Stimulated activated naive B cell treated with anti-CD40 and anti-IgM and Interleukin-4, amounts not matched to agents 10 μg/mL and 1 μg/mL and 100 μg/mL, for 72 hours (primary cell): ENCODE measurements around the gene UTP14A.

Source experiments
- ATAC-seq, 2 donors: fragments of 150-1000 bp; cut with Tn5 transposase; replicated peaks; 2 replicates each; pipeline ENCODE4 v1.10.0; 2021; ENCODE audit warnings: moderate library complexity in 1 of 2
- DNase-seq: peaks from one replicate; pipeline ENCODE4 v3.0.0; 2021
- H3K27ac Mint-ChIP-seq: one replicate; pipeline ENCODE4 v1.8.0; 2022; ENCODE audit warnings: mild to moderate bottlenecking, mixed read lengths
- H3K27me3 Mint-ChIP-seq, 2 donors: one replicate each; pipeline ENCODE4 v1.8.0; 2022; ENCODE audit warnings: mixed read lengths in 2 of 2
- H3K36me3 Mint-ChIP-seq, 2 donors: one replicate each; pipeline ENCODE4 v1.8.0; 2022; ENCODE audit warnings: mixed read lengths in 2 of 2, mild to moderate bottlenecking in 1 of 2
- H3K4me1 Mint-ChIP-seq, 2 donors: one replicate each; pipeline ENCODE4 v1.8.0; 2022; ENCODE audit warnings: mixed read lengths in 2 of 2, mild to moderate bottlenecking in 1 of 2
- H3K4me3 Mint-ChIP-seq, 2 donors: one replicate each; pipeline ENCODE4 v1.8.0; 2022; ENCODE audit warnings: mild to moderate bottlenecking in 2 of 2, mixed read lengths in 2 of 2, moderate library complexity in 1 of 2
- H3K9me3 Mint-ChIP-seq, 2 donors: one replicate each; pipeline ENCODE4 v1.8.0; 2022; ENCODE audit warnings: mixed read lengths in 2 of 2, mild to moderate bottlenecking in 1 of 2

Gene UTP14A

DNA sequence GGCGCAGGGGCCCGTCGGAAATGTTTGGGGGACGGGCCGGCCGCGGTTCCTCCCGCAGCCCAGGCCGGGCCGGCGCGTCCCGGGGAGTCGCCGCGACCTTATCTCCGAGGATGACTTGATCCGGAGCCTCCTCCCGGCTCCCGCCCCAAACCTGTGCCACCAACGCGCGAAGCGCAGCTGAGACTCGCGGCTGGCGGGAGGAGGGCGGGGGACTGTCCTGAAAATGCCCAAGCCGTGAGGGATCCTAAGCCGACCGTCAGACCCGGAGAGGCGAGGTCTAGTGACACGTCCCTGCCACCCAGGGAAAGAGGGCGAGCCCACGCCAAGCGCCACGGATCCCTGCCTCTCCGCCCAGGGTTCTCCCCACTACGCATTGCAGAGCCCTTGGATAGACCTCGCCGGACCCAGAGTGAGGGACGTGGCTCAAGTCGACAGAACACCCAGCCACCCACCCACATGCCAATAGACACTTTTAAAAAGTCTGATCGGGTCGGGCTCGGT lies 26.9 kb downstream of the UTP14A start:
- peak; percentile 1 to 4 for ATAC-seq
- H3K4me3 Mint-ChIP-seq, result peak overlapping the region; percentile 76 to 84
- no peaks in the 10 kb centered on the region for H3K27me3 Mint-ChIP-seq
- DNase-seq, result no peak
- H3K4me1 Mint-ChIP-seq, result peaks cover 8 to 10% of the 10 kb centered on the region in 2 donors
- H3K27ac Mint-ChIP-seq, result peak overlapping the region; percentile 31
- peaks cover 0 to 3% of the 10 kb centered on the region in 2 donors for H3K36me3 Mint-ChIP-seq
- H3K9me3 Mint-ChIP-seq, result no peaks in the 10 kb centered on the region

DNA sequence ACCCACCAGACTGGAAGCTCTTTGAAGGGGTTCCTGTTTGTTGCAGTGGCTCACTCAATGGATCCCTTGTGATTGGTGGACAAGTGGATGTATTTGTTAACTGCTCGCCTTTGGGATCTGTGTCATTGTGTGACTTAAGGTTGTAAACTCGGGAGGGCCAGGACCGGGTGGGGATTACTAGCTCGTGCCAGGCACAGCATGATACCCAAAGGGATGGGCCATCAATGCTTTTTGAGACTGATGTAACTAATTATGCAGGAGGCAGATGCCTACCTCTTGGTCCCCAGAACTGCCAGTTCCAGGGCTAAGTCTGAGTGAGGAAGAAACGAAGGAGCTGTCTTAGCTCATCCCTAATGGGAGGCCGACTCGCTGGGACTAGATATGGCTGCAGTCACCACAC lies 27.7 kb downstream of the UTP14A start:
- H3K36me3 Mint-ChIP-seq, result peaks cover 0 to 3% of the 10 kb centered on the region in 2 donors
- no peak for DNase-seq
- no peak overlapping the region for H3K27ac Mint-ChIP-seq
- ATAC-seq, result no peak
- peaks cover 8 to 16% of the 10 kb centered on the region in 2 donors for H3K4me1 Mint-ChIP-seq
- H3K4me3 Mint-ChIP-seq, result peak overlapping the region; percentile 29 to 67
- no peaks in the 10 kb centered on the region for H3K9me3 Mint-ChIP-seq
- no peaks in the 10 kb centered on the region for H3K27me3 Mint-ChIP-seq

DNA sequence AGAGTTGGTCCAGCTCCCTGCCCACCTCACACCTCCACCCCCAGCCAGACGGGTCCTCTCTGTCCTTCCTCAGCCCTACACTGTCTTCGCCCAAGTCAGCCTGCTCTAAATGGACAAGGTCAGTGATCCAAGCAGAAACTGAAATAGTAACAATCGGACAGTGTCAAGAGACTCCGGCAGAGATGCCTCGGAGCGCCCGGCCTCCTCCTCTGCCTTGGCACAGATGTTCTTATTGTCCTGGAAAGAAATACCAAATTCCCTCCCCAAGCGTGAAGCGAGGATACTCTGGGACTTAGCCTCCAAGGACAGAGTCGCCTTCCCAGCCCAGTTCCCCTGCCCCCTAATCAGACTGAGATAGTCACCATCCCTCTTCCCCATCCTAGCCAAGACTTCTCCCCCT lies 28.5 kb downstream of the UTP14A start:
- Mint-ChIP-seq H3K27me3 (no peaks in the 10 kb centered on the region), H3K4me3 (no peak overlapping the region), H3K36me3 (peaks cover 0 to 3% of the 10 kb centered on the region in 2 donors), H3K27ac (no peak overlapping the region), H3K4me1 (peaks cover 8 to 16% of the 10 kb centered on the region in 2 donors), H3K9me3 (no peaks in the 10 kb centered on the region)
- DNase-seq, result no peak
- no peak for ATAC-seq

DNA sequence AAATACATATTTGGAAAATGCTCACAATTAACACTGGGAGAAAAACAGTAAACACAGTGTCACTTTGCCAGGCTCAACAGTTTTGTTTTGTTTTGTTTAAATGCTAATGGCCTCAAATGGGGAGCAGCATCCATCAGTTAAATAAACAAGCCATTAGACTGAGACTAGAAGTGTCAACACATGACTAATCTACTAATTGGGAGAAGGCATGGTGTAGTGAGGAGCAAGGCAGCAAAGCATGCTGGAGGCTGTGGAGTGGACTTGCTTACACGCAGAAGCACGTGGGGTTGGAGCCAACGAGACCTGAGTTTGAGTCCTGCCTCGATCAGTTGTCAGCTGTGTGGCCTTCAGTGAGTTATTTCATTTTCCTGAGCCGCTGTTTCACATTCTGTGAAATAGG lies 29.0 kb downstream of the UTP14A start:
- DNase-seq, result no peak
- peaks cover 0 to 3% of the 10 kb centered on the region in 2 donors for H3K36me3 Mint-ChIP-seq
- no peak overlapping the region for H3K27ac Mint-ChIP-seq
- no peak for ATAC-seq
- H3K4me1 Mint-ChIP-seq, result peaks cover 8 to 16% of the 10 kb centered on the region in 2 donors
- H3K9me3 Mint-ChIP-seq, result no peaks in the 10 kb centered on the region
- no peaks in the 10 kb centered on the region for H3K27me3 Mint-ChIP-seq
- no peak overlapping the region for H3K4me3 Mint-ChIP-seq

DNA sequence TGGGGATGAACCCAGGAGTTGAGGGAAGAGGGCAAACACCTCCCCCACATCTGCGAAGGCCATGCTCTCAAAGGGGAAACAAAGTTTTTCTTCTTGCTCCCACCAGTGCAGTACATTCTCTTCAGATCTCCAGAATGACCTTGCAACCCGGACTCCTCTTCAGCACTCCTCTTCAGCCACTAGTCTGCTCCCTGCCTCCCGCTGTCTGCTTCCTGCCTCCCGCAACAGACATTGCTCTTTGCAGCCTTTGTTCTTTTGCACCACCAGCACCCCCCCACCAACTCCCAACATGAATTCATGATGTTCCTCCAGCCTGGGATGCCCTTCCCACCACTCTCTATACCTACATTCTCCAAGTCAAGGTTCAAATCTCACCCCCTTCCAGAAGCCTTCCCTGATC lies 32.1 kb downstream of the UTP14A start:
- ATAC-seq (no peak), DNase-seq (no peak)
- no peak overlapping the region for H3K4me3 Mint-ChIP-seq
- no peaks in the 10 kb centered on the region for H3K27me3 Mint-ChIP-seq
- peaks cover 6 to 12% of the 10 kb centered on the region in 2 donors for H3K4me1 Mint-ChIP-seq
- H3K27ac Mint-ChIP-seq, result no peak overlapping the region
- no peaks in the 10 kb centered on the region for H3K36me3 Mint-ChIP-seq
- no peaks in the 10 kb centered on the region for H3K9me3 Mint-ChIP-seq

DNA sequence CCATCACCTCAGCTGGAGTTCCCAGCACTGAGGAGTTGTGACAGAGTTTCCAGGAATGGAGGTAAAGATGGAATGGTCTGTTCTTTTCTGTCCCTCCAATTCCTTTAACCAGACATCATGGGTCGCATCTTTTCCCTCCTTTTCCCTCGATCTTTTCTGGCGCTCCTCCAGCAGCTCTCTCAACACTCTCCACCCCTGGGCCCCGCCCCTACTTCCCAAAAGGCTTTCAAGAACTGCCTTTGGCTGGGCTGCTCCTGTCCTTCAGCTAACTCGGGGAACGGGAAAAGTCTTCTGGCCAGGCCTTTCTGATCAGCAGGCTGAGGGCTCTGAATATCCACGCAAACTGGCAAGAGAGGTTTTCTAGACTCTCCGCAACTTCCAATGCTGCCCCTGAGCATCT lies 34.0 kb downstream of the UTP14A start:
- Mint-ChIP-seq H3K4me1 (peaks cover 5 to 6% of the 10 kb centered on the region in 2 donors), H3K36me3 (no peaks in the 10 kb centered on the region), H3K27ac (no peak overlapping the region), H3K27me3 (no peaks in the 10 kb centered on the region), H3K9me3 (no peaks in the 10 kb centered on the region), H3K4me3 (no peak overlapping the region)
- no peak for ATAC-seq
- DNase-seq, result no peak

DNA sequence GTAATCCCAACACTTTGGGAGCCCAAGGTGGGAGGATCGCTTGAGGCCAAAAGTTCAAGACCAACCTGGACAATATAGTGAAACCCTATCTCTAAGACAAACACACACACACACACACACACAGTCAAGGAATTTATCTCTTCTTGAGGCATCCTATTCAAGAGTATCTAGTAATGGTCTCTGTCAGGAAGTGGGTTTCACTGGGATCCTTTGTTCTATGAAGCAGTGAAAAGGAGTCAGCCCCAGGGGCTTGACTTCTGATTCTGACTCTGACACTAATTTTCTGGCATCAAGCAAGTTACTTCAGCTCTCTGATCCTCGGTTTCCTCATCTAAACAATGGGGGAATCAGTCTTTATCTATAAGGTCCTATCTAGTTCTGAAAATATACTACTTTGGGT lies 34.8 kb downstream of the UTP14A start:
- Mint-ChIP-seq H3K27me3 (no peaks in the 10 kb centered on the region), H3K4me1 (peaks cover 5 to 6% of the 10 kb centered on the region in 2 donors), H3K9me3 (no peaks in the 10 kb centered on the region), H3K4me3 (no peak overlapping the region), H3K27ac (no peak overlapping the region), H3K36me3 (no peaks in the 10 kb centered on the region)
- ATAC-seq (no peak), DNase-seq (no peak)

DNA sequence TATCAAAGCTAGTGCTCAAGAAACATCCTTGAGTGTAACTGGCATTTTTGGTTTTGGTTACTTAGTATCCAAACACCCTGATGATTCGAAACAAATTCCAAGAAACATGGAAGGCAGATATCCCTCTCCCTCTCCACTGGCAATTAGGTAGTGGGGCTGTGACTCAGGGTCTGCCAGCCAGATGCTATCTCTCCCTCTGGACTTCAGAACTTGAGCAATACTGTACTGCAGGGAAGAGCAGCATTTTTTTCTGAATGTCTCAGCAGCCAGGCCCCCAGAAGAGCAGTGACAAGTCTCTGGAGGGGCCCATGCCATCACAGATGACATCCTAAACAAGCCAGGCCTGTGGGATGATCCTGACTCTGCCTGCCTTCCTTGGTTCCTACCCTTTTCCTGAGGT lies 39.2 kb downstream of the UTP14A start:
- H3K36me3 Mint-ChIP-seq, result no peaks in the 10 kb centered on the region
- DNase-seq (no peak), ATAC-seq (no peak)
- no peaks in the 10 kb centered on the region for H3K9me3 Mint-ChIP-seq
- no peak overlapping the region for H3K27ac Mint-ChIP-seq
- peaks cover 0 to 5% of the 10 kb centered on the region in 2 donors for H3K27me3 Mint-ChIP-seq
- no peaks in the 10 kb centered on the region for H3K4me1 Mint-ChIP-seq
- H3K4me3 Mint-ChIP-seq, result no peak overlapping the region

DNA sequence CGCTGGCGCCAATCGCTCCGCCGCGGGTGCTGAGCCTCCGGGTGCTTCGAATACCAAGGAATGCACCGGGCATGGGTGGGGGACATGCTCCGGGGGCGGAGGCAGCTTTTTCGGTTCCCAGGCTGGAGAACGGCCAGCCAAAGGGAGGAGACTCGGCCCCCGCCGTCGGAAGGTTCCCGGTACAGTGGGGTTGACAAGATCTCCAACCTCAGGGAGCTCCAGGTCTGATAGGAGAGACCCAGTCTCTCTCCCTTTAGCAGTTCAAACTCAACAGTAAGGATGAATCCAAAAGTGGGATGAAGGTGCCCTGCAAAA lies 47.3 kb downstream of the UTP14A start:
- peaks cover 0 to 9% of the 10 kb centered on the region in 2 donors for H3K27me3 Mint-ChIP-seq
- H3K27ac Mint-ChIP-seq, result no peak overlapping the region
- peaks cover 11 to 20% of the 10 kb centered on the region in 2 donors for H3K4me1 Mint-ChIP-seq
- H3K36me3 Mint-ChIP-seq, result no peaks in the 10 kb centered on the region
- DNase-seq (no peak), ATAC-seq (no peak)
- no peaks in the 10 kb centered on the region for H3K9me3 Mint-ChIP-seq
- peak overlapping the region; percentile 83 to 86 for H3K4me3 Mint-ChIP-seq

DNA sequence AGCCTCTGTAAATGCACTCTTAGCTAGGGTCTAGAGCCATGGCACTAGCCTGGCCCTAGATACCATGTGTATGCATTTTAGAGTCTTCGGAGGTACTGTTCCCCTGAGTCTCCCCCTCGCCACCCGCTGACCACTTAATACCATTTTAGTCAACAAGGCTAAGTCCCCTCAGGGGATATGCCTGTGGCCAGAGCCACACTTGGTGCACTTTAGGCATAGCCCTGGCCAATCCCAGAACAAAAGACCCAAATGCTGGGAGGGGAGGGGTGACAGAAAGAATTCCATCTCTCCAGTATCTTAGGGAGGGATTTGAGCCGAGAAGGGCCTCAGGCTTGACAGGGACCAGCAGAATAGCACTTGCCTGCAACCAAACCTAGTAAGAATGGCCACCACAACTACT lies 47.9 kb downstream of the UTP14A start:
- no peak for ATAC-seq
- Mint-ChIP-seq H3K27ac (no peak overlapping the region), H3K4me1 (peaks cover 11 to 23% of the 10 kb centered on the region in 2 donors), H3K9me3 (no peaks in the 10 kb centered on the region), H3K4me3 (peak overlapping the region in 1 of 2 donors; percentile 86), H3K36me3 (no peaks in the 10 kb centered on the region), H3K27me3 (peaks cover 0 to 9% of the 10 kb centered on the region in 2 donors)
- DNase-seq, result no peak

DNA sequence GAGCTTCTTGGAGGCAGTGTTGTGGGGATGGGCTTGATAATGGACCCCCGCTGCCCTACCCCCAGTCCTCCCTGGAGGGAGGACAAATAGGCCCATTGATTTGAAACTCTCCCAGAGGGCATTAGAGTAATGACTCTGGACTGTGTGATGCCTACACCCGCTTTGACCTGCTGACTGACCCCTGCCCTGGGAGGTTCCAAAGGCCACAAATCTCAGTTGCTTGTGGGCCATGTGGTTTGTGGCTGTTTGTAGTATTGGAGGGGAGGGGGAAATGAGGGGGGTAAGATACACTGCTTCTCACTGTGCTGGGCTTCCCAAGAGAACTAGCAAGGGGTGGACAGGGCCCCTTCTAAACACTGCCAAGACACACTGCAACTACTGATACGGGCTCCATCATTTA lies 48.8 kb downstream of the UTP14A start:
- DNase-seq (no peak), ATAC-seq (no peak)
- Mint-ChIP-seq H3K27me3 (peaks cover 0 to 9% of the 10 kb centered on the region in 2 donors), H3K36me3 (no peaks in the 10 kb centered on the region), H3K9me3 (no peaks in the 10 kb centered on the region), H3K27ac (no peak overlapping the region), H3K4me3 (no peak overlapping the region), H3K4me1 (peaks cover 11 to 23% of the 10 kb centered on the region in 2 donors)

DNA sequence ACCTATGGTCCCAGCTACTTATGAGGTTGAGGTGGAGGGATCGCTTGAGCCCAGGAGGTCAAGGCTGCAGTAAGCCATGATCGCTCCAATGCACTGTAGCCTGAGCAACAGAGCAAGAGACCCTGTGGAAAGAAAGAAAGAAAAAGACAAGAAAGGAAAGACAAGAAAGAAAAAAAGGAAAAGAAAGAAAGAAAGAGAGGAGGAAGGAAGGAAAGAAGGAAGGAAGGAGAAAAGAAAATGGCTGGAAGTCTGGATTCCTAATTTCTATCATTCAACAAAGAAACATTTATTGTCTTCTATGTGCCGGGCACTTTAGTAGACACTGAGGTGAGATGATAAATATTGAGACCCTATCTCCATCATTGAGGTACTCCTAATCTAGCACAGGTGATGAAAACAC lies 49.7 kb downstream of the UTP14A start:
- DNase-seq (no peak), ATAC-seq (no peak)
- H3K4me1 Mint-ChIP-seq, result peaks cover 11 to 23% of the 10 kb centered on the region in 2 donors
- H3K4me3 Mint-ChIP-seq, result peak overlapping the region in 1 of 2 donors; percentile 34
- no peaks in the 10 kb centered on the region for H3K9me3 Mint-ChIP-seq
- H3K27ac Mint-ChIP-seq, result no peak overlapping the region
- no peaks in the 10 kb centered on the region for H3K36me3 Mint-ChIP-seq
- H3K27me3 Mint-ChIP-seq, result peaks cover 0 to 9% of the 10 kb centered on the region in 2 donors

DNA sequence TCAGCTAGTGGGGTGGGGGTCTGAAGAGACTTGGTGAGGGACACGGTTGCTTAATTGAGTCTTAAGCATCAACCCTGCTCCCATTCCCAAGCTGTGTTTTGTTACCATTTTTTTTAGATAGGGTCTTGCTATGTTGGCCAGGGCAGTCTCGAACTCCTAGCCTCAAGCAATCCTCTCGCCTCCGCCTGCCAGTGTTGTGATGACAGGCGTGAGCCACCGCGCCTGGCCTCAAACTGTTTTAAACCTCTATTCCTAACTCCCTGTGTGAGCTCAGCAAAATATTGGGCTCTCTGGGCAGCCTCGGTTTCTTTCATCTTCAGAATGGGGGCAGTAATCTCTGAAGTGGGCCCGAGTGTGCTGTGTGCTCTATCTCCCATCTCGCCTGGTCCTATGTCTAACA lies 50.2 kb downstream of the UTP14A start:
- ATAC-seq (no peak), DNase-seq (no peak)
- Mint-ChIP-seq H3K4me1 (peaks cover 11 to 28% of the 10 kb centered on the region in 2 donors), H3K27ac (no peak overlapping the region), H3K9me3 (no peaks in the 10 kb centered on the region), H3K4me3 (peak overlapping the region in 1 of 2 donors; percentile 11), H3K36me3 (no peaks in the 10 kb centered on the region), H3K27me3 (peaks cover 0 to 9% of the 10 kb centered on the region in 2 donors)

DNA sequence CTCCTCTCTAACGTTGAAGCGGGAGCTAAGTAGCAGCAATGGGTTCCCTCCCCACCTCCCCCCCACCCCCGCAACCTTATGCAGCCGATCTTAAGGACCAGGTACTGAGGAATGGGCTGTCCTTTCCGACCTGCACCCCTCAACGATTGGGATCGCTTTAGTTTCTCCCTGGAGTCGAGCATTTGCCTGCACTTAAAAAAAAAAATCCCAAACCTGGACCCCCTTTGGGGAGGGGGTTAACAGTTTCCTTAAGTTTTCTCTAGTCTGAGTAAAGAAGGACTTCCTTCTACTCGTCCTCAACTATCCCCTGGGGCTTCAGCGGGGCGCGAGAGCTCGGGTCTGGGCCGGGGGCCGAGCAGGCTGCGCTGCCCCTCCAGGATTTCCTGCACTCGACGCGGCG lies 50.8 kb downstream of the UTP14A start:
- peak overlapping the region; percentile 73 to 79 for H3K4me3 Mint-ChIP-seq
- H3K9me3 Mint-ChIP-seq, result no peaks in the 10 kb centered on the region
- peak overlapping the region; percentile 69 for H3K27ac Mint-ChIP-seq
- peaks cover 16 to 34% of the 10 kb centered on the region in 2 donors for H3K4me1 Mint-ChIP-seq
- H3K27me3 Mint-ChIP-seq, result peaks cover 0 to 8% of the 10 kb centered on the region in 2 donors
- no peak for DNase-seq
- no peaks in the 10 kb centered on the region for H3K36me3 Mint-ChIP-seq
- ATAC-seq, result no peak

DNA sequence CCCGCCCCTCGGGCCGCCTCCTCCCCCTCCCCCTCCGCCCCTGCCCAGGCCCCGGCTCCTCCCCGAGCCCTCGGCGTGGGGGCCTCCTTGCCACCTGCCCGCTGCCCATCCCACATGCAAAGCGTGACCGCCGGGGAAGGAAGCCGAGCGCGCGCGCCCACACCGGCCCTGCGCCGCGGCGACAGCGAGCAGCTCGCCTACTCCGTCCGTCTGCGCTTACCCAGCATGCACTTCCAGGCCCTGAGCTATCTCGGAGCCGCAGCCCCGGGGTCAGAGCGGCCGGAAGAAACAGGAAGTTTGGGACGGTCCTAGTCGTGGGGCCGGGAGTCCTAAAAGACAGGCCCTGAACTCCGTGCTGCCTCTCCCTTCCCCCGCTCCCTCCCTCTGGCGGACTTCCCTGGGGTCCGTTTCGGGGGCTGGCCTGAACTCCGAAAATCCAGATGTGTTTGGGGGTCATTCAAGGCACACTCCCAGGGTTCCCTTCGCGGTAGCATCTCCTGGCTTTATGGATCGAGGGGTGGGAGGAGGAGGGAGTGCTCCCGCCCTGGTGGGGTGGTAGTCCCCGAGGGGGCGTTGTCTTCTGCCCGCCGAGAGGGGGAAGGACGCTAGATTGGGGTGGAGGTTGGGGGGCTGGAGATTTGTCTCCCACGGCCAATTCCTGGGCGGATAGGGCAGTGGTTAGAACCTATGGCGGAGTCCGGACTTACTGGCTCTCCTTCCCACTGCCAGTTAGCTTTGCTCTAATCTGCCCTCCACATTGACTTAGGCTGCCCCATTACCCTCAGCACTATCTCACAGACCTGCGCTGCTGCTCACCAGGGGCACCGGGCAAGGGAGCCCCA lies 51.5 kb downstream of the UTP14A start:
- H3K27ac Mint-ChIP-seq, result peak overlapping the region; percentile 88
- peaks cover 0 to 4% of the 10 kb centered on the region in 2 donors for H3K27me3 Mint-ChIP-seq
- DNase-seq (peak; percentile 78), ATAC-seq (peak; percentile 74 to 81)
- H3K4me1 Mint-ChIP-seq, result peaks cover 15 to 31% of the 10 kb centered on the region in 2 donors
- H3K4me3 Mint-ChIP-seq, result peak overlapping the region; percentile 77 to 79
- no peaks in the 10 kb centered on the region for H3K9me3 Mint-ChIP-seq
- no peaks in the 10 kb centered on the region for H3K36me3 Mint-ChIP-seq
